Measurements from ENCODE around the gene ACOT12. TPM values are rescaled to one million over a fixed set of nuclear protein-coding genes. Genes with fewer than 3 reads are reported as not detected.

Gene ACOT12
- total and polyA plus RNA-seq, 2 experiments from 2014 or later, result 0.15 TPM; not detected in 1

GRCh38 chr5:81302596-81302995, 91.3 kb downstream of the ACOT12 start (continued):
- TF ChIP-seq CTCF (conservative IDR thresholded peaks at IDR 0.05; ENCODE audit: low read depth in 2 of 2) (no peak), ZNF331 (CRISPR knock-in tag; IDR thresholded peaks at IDR 0.05; ENCODE audit: low read depth) (no peak), CREB1 (CRISPR knock-in tag; IDR thresholded peaks at IDR 0.05; ENCODE audit: low read depth) (no peak), EZH2 (IDR thresholded peaks at IDR 0.05; ENCODE audit: low read depth, unreplicated experiment) (no peak), ZNF462 (CRISPR knock-in tag; IDR thresholded peaks at IDR 0.05) (no peak), POLR2AphosphoS5 (IDR thresholded peaks at IDR 0.05; ENCODE audit: low read depth) (no peak), EZH2phosphoT487 (IDR thresholded peaks at IDR 0.05; ENCODE audit: unreplicated experiment) (no peak)

All from GM23338 (cell line).